Fibroblast of skin of left biceps (primary cell): ENCODE results near the gene CLPX.
"Not testable (repeated sequence)": the region's sequence is repeated elsewhere in the genome, so short reads cannot be mapped to it uniquely, and the experiment has no call there.

Experiments
- DNase-seq, 2 experiments: peaks; one replicate each; pipeline ENCODE4 v3.0.0-alpha.2; 2013; ENCODE audit warnings: low read depth in 2 of 2

Gene CLPX

GRCh38 chr15:65206750-65207149 is 21.6 kb upstream of the CLPX start:
- no peak for DNase-seq

GRCh38 chr15:65204931-65205660 is 20.0 kb upstream of the CLPX start:
- DNase-seq = no peak

- DNase-seq = no peak
Measured at GRCh38 chr15:65204236-65204930, 19.2 kb upstream of the CLPX start.

GRCh38 chr15:65201918-65202317 is 16.8 kb upstream of the CLPX start:
- DNase-seq = no peak

GRCh38 chr15:65198571-65198970 is 13.4 kb upstream of the CLPX start:
- DNase-seq = no peak

- DNase-seq = no peak
Measured at GRCh38 chr15:65197337-65197645, 12.1 kb upstream of the CLPX start.

- DNase-seq = no peak
Measured at GRCh38 chr15:65196637-65197336, 11.6 kb upstream of the CLPX start.

GRCh38 chr15:65195548-65195923 is 10.4 kb upstream of the CLPX start:
- DNase-seq = no peak

- no peak for DNase-seq
Measured at GRCh38 chr15:65194826-65195547, 9.8 kb upstream of the CLPX start.

- DNase-seq = no peak
Measured at GRCh38 chr15:65192016-65192415, 6.9 kb upstream of the CLPX start.

- DNase-seq = peak in 1 of 2 experiments; percentile 21
Measured at GRCh38 chr15:65189102-65189740, 4.1 kb upstream of the CLPX start.

- not testable (repeated sequence) for DNase-seq
Measured at GRCh38 chr15:65188472-65188871, 3.3 kb upstream of the CLPX start.

GRCh38 chr15:65184305-65184867 is 756 bp downstream of the CLPX start:
- DNase-seq = no peak

- DNase-seq = no peak
Measured at GRCh38 chr15:65183865-65184159, 1.3 kb downstream of the CLPX start.

- DNase-seq = no peak
Measured at GRCh38 chr15:65182538-65182937, 2.6 kb downstream of the CLPX start.

- not testable (repeated sequence) for DNase-seq
Measured at GRCh38 chr15:65181582-65182353, 3.4 kb downstream of the CLPX start.

- no peak for DNase-seq
Measured at GRCh38 chr15:65180167-65180566, 5.0 kb downstream of the CLPX start.

GRCh38 chr15:65177901-65178300 is 7.2 kb downstream of the CLPX start:
- no peak for DNase-seq

GRCh38 chr15:65176056-65176455 is 9.1 kb downstream of the CLPX start:
- DNase-seq = peak; percentile 48 to 54

GRCh38 chr15:65175511-65175910 is 9.6 kb downstream of the CLPX start:
- DNase-seq = no peak

- no peak for DNase-seq
Measured at GRCh38 chr15:65174509-65174908, 10.6 kb downstream of the CLPX start.
